B cell (primary cell): Measurements from ENCODE around the gene ADAMTSL2. TPM values are rescaled to one million over a fixed set of nuclear protein-coding genes. Genes with fewer than 3 reads are reported as not detected.

Experiments used
- ATAC-seq: fragments of 200-7000 bp; cut with Tn5 transposase; one replicate; pipeline ENCODE4 v1.10.0; 2021; ENCODE audit warnings: low read depth, mild to moderate bottlenecking, moderate number of reproducible peaks, moderate library complexity
- CTCF ChIA-PET: fragments of 350-600 bp; sonication (Branson Sonifier 250); formaldehyde crosslinking; loops from one replicate; lab custom pipeline; 2021; ENCODE audit warnings: antibody characterized with exemption, inconsistent platforms; lab: Charles Lee
- POLR2A ChIA-PET: fragments of 350-600 bp; sonication (Branson Sonifier 250); formaldehyde crosslinking; loops from one replicate; lab custom pipeline; 2021; ENCODE audit warnings: antibody characterized with exemption; lab: Charles Lee
- DNase-seq: peaks from one replicate; pipeline ENCODE4 v3.0.0; 2013
- H2AFZ ChIP-seq: 2 replicates; pipeline ENCODE4 v1.6.1; 2012; ENCODE audit warnings: mild to moderate bottlenecking, low read depth, low read length; ENCODE audit not compliant: insufficient read depth, poor library complexity, severe bottlenecking
- H3K27ac ChIP-seq, 2 donors: 1 replicate in 1 of 2; 2 replicates in 1 of 2; pipeline ENCODE4 v1.5.1; 2012 to 2013; ENCODE audit warnings: low read length in 2 of 2, mild to moderate bottlenecking in 2 of 2, moderate library complexity in 1 of 2
- H3K27me3 ChIP-seq, 4 experiments: fragments of 200-600 bp in 1 of 4; sonication (generic) in 1 of 4; replicated peaks in 1 of 4; 1 replicate in 2 of 4; 2 replicates in 2 of 4; pipeline versions ENCODE4 v1.6.1 to v1.7.0; 2013 to 2016; ENCODE audit warnings: low read length in 3 of 4, mild to moderate bottlenecking in 2 of 4, mixed read lengths in 1 of 4, moderate library complexity in 1 of 4; ENCODE audit not compliant: insufficient read depth in 4 of 4, control insufficient read depth in 3 of 4; ENCODE audit errors: control extremely low read depth in 1 of 4
- H3K36me3 ChIP-seq, 2 experiments: replicated peaks in 1 of 2; 1 replicate in 1 of 2; 2 replicates in 1 of 2; pipeline versions ENCODE4 v1.6.1 to v1.7.1; 2013; ENCODE audit warnings: low read length in 1 of 2; ENCODE audit not compliant: insufficient read depth in 2 of 2, control insufficient read depth in 1 of 2; ENCODE audit errors: control extremely low read depth in 1 of 2, extremely low read depth in 1 of 2
- H3K4me1 ChIP-seq, 2 donors: fragments of 200-600 bp in 1 of 2; sonication (generic) in 1 of 2; 1 replicate in 1 of 2; 2 replicates in 1 of 2; pipeline versions ENCODE4 v1.5.1 to v1.6.1; 2013 to 2017; ENCODE audit warnings: low read length in 2 of 2; ENCODE audit not compliant: control insufficient read depth in 2 of 2, insufficient read depth in 2 of 2
- H3K4me2 ChIP-seq: replicated peaks from 2 replicates; pipeline ENCODE3; 2012; ENCODE audit warnings: mild to moderate bottlenecking, low read depth, low read length; ENCODE audit not compliant: poor library complexity, severe bottlenecking
- H3K4me3 ChIP-seq, 5 experiments: fragments of 200-600 bp in 1 of 5; sonication (generic) in 1 of 5; 1 replicate in 3 of 5; 2 replicates in 2 of 5; pipeline versions ENCODE4 v1.5.1 to v1.7.0; 2011 to 2016; ENCODE audit warnings: low read length in 4 of 5, mild to moderate bottlenecking in 4 of 5, low read depth in 2 of 5, control low read depth in 1 of 5, moderate library complexity in 1 of 5; ENCODE audit not compliant: insufficient read depth in 1 of 5; ENCODE audit errors: control extremely low read depth in 1 of 5, extremely low read depth in 1 of 5
- H3K79me2 ChIP-seq: fragments of 200-600 bp; sonication (generic); one replicate; pipeline ENCODE4 v1.6.0; 2016; ENCODE audit warnings: low read length; ENCODE audit not compliant: control insufficient read depth, insufficient read depth
- H3K9ac ChIP-seq: fragments of 200-600 bp; sonication (generic); 2 replicates; pipeline ENCODE4 v1.6.1; 2017; ENCODE audit warnings: mild to moderate bottlenecking, low read length, moderate library complexity
- H3K9me3 ChIP-seq, 3 donors: one replicate each; pipeline versions ENCODE4 v1.6.1 to v1.7.1; 2013; ENCODE audit warnings: low read length in 2 of 3; ENCODE audit not compliant: control insufficient read depth in 2 of 3, insufficient read depth in 1 of 3; ENCODE audit errors: control extremely low read depth in 1 of 3
- H4K20me1 ChIP-seq: 2 replicates; pipeline ENCODE4 v1.6.0; 2012; ENCODE audit warnings: mild to moderate bottlenecking, low read length; ENCODE audit not compliant: insufficient read depth, control insufficient read depth, poor library complexity, severe bottlenecking
- H3K27ac Mint-ChIP-seq: one replicate; pipeline ENCODE4 v1.8.0; 2021; ENCODE audit warnings: mixed read lengths
- H3K27me3 Mint-ChIP-seq: one replicate; pipeline ENCODE4 v1.8.0; 2021; ENCODE audit warnings: mixed read lengths
- H3K4me1 Mint-ChIP-seq: one replicate; pipeline ENCODE4 v1.8.0; 2021; ENCODE audit warnings: mixed read lengths
- H3K4me3 Mint-ChIP-seq: one replicate; pipeline ENCODE4 v1.8.0; 2021; ENCODE audit warnings: mixed read lengths
- H3K9me3 Mint-ChIP-seq: one replicate; pipeline ENCODE4 v1.8.0; 2022; ENCODE audit warnings: mixed read lengths; ENCODE audit not compliant: insufficient read depth
- EZH2 ChIP-seq: IDR thresholded peaks from 2 replicates; pipeline ENCODE4 v1.6.1; 2012; ENCODE audit warnings: borderline replicate concordance, low read depth, mild to moderate bottlenecking, moderate library complexity, low read length; ENCODE audit not compliant: insufficient read depth, poor library complexity, severe bottlenecking
- WGBS: methylation state at CpG from one replicate; pipeline ENCODE4 v1.1.5; 2013; ENCODE audit warnings: missing lambda C conversion rate; ENCODE audit not compliant: insufficient coverage; 5-methylcytosine and 5-hydroxymethylcytosine counted together
- intact Hi-C: fragments of 100-400 bp; cut with micrococcal nuclease; formaldehyde crosslinking; loops from one replicate; pipeline ENCODE4 v1.10.0; 2022
- polyA plus RNA-seq: library from polyadenylated mRNA; depleted of rRNA; stranded (reverse); fragments of >200 nt; gene quantifications from 2 replicates; pipeline ENCODE4 v1.2.3, GENCODE V29; 2012
- total RNA-seq, 2 donors: library from RNA; stranded (reverse); fragments of 120-200 nt in 1 of 2; gene quantifications; 1 replicate in 1 of 2; 2 replicates in 1 of 2; pipeline versions ENCODE4 v1.2.3 to v1.2.4, GENCODE V29; 2013 to 2022
- TF ChIP-seq, protein P1 (sequence below): fragments of 200-600 bp; IDR thresholded peaks from one replicate; pipeline ENCODE4 v1.8.0; 2022; ENCODE audit warnings: antibody characterized with exemption, mild to moderate bottlenecking

Gene ADAMTSL2
- total and polyA plus RNA-seq, 2 donors (not counting 1 experiment from before 2014, with no cell fraction given), result 0.03 TPM; not detected in 1

DNA sequence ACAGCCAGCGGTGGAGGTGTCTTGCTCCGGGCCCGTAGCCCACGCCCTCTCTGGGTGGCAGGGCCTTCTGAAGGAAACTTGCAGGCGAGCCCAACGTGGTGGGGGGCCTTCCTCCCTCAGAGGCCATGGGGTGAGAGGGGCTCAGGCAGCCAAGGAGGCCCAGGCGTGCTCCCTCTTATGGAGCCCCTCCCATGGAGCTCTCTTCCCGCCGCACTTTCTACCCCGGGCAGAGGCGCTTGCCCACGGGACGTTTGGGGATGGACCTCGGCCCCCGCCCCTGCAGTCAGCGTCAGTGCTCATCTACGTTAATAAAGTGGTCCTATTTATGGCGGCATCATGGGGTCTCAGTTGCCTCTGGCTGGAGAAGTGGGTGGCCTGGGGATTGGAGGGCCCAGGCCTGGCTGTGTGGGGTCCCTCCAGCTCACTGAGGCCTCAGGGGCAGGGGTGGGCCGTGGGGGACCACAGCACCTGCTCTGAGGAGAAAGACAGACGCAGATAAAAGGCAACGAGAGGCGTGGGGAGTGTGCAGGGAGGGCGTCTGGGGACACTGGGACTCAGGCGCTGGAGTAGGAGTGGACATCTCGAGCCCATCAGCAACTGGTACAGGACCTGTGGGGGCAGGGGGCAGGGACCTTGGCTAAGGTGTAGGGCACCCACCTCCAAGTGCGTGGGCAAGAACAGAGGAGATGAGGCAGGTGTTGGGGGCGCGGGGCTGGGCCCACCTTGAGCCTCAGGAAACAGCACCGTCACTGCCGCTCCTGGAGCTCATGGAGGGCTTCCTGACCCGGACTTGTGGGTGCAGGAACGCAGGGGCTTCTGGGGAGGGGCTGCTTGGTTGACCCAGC is 40.9 kb downstream of the ADAMTSL2 start:
- no peak overlapping the region for H3K27ac Mint-ChIP-seq
- peaks cover 39% of the 10 kb centered on the region for H3K27me3 Mint-ChIP-seq
- H3K4me2 ChIP-seq, result no peak overlapping the region

More for the DNA sequence above, 40.9 kb downstream of the ADAMTSL2 start:
- Histone ChIP-seq H3K27ac (no peak overlapping the region), H3K4me1 (peaks cover 13 to 21% of the 10 kb centered on the region in 2 donors), H4K20me1 (no peaks in the 10 kb centered on the region), H3K9ac (no peak overlapping the region), H3K9me3 (peaks cover 0 to 2% (median 0%) of the 10 kb centered on the region in 3 donors), H3K4me3 (no peak overlapping the region), H2AFZ (no peak overlapping the region), H3K79me2 (no peaks in the 10 kb centered on the region), H3K27me3 (peaks cover 0 to 48% (median 7%) of the 10 kb centered on the region in 4 experiments), H3K36me3 (no peaks in the 10 kb centered on the region)
- WGBS, result 83% methylated on average over 27 of the region's 32 CpGs
- H3K4me3 Mint-ChIP-seq, result no peak overlapping the region
- intact Hi-C loops, result no loop called here
- TF ChIP-seq EZH2, result no peak
- TF ChIP-seq, protein P1, sequence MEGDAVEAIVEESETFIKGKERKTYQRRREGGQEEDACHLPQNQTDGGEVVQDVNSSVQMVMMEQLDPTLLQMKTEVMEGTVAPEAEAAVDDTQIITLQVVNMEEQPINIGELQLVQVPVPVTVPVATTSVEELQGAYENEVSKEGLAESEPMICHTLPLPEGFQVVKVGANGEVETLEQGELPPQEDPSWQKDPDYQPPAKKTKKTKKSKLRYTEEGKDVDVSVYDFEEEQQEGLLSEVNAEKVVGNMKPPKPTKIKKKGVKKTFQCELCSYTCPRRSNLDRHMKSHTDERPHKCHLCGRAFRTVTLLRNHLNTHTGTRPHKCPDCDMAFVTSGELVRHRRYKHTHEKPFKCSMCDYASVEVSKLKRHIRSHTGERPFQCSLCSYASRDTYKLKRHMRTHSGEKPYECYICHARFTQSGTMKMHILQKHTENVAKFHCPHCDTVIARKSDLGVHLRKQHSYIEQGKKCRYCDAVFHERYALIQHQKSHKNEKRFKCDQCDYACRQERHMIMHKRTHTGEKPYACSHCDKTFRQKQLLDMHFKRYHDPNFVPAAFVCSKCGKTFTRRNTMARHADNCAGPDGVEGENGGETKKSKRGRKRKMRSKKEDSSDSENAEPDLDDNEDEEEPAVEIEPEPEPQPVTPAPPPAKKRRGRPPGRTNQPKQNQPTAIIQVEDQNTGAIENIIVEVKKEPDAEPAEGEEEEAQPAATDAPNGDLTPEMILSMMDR, result no peak
- ATAC-seq, result no peak
- H3K4me1 Mint-ChIP-seq, result peaks cover 14% of the 10 kb centered on the region
- POLR2A ChIA-PET, result no interaction called here
- no peak for DNase-seq
- no peaks in the 10 kb centered on the region for H3K9me3 Mint-ChIP-seq
- CTCF ChIA-PET, result no interaction called here
